HG03103 (cell line): ENCODE data around the gene TTLL11.
"Not testable (repeated sequence)": the region's sequence is repeated elsewhere in the genome, so short reads cannot be mapped to it uniquely, and the experiment has no call there.

Experiments used
- ATAC-seq: cut with Tn5 transposase; IDR thresholded peaks from one replicate; pipeline ENCODE4 v1.9.1; 2021; ENCODE audit warnings: low read depth; ENCODE audit not compliant: unreplicated experiment

Gene TTLL11

DNA sequence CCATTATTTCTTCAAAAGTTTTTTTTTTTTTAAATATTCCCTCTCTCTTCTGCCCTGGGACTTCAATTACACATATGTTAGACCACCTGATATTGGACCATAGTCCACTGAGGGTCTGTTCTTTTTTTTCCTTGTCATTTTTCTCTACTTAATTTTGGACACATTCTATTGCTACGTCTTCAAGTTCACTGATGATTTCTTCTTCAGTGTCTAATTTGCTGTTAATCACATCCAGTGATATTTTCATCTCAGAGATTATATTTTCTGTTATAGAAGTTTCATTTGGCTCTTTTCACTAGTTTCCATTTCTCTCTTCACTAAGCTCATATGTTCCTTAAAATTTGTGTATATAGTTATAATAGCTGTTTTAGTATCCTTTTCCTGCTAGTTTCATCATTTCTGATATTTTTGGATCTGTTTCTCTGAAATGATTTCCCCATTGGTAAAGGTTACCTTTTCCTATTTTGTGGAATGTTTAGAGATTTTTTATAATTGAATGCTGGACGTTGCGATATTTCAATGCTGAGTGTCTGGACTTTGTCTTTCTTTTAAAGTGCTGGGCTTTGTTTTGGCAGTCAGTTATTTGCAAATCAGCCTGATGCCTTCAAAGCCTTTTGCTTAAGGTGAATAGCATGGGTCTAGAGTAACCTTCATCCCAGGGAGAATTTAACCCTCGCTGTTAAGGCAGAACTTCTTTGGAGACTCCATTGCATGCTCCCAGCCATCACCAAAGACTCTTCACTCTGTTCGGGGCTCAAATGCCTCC, 111.8 kb downstream of the TTLL11 start:
- ATAC-seq: no peak

GRCh38 chr9:121980665-121981064, 112.4 kb downstream of the TTLL11 start:
- not testable (repeated sequence) for ATAC-seq

DNA sequence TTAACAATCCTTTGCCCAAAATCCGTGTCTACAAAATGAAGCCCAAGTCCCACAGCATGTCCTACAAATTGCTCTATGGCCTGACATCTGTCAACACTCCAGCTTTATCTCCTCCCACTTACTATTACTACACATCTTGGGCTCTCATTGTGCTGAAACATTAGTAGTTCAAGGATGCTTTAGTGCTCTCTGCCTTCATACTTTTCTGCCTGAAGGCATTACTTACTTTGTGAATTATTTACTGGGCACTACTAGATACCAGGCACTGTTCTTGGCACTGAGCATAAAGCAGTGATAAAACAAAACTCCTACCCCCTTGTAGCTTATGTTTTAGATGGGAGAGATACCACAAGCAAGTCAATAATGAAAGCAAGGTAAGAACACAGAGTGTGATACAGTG, 113.4 kb downstream of the TTLL11 start:
- ATAC-seq: no peak

- ATAC-seq: no peak
These were observed 116.4 kb downstream of the TTLL11 start for GRCh38 chr9:121976751-121977150.

DNA sequence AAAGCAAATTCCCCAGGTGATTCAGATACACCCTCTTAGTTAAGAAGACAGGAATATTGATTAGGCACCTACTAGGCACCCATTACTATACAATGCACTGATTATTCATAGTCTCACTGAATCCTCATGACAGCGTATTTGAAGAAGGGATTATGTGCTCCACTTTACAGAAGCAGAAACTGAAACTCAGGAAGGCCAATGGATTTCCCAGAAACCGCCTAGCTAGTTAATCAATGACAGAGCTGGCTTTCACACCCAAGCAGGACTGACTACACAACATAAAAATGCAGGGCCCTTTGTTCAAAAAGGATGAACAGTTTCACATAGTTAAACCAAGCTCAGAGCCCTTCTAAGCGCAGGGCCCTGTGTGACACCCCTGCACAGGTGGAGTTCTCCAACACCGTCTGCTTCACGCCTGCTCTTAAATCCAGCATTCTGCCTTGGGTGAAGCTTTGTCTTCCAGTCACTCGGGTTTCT, 117.3 kb downstream of the TTLL11 start:
- ATAC-seq: no peak

DNA sequence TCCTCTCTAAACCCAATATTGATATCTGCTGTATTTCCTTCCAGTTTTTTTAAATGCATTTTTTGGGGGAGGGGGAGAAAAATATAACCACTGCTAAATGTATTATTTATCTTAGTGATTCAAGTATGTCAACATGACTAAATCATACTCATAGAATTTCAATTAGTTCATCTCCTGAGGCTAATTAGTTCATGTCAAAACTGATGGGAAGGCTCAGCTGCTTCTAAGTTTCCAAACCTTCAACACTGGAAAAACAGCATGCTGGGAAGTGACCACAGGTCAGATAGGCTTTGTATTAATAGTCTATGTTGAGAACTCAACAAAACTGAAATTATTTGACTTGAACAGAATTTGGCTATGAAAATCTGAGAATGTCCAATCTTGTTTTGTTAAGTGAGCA, 118.7 kb downstream of the TTLL11 start:
- ATAC-seq: no peak

GRCh38 chr9:121972501-121972981, 120.6 kb downstream of the TTLL11 start:
- no peak for ATAC-seq

- ATAC-seq: no peak
These were observed 125.1 kb downstream of the TTLL11 start for GRCh38 chr9:121968056-121968455.

- ATAC-seq: no peak
These were observed 126.4 kb downstream of the TTLL11 start for GRCh38 chr9:121966706-121967105.

DNA sequence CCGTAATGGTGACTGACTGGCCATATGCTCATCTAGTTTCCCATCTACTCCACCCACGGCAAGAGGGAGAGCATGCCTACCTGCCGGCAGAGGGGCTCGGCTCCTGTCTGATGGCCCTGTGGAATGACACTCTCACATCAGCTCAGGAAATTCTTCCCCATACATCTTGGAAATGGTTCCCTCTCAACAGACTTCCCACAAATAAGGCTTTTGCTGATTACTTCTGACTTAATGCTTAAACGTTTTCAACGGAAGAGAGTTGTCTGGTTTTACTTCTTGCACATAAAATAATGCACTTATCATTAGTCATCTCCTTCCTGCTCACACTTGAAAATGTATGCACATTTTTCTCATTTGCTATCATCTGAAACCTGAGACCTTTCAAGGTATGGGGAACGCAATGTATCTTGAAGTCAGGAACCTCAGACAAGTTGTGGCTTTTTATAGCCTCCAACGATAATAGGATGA, 129.5 kb downstream of the TTLL11 start:
- no peak for ATAC-seq

DNA sequence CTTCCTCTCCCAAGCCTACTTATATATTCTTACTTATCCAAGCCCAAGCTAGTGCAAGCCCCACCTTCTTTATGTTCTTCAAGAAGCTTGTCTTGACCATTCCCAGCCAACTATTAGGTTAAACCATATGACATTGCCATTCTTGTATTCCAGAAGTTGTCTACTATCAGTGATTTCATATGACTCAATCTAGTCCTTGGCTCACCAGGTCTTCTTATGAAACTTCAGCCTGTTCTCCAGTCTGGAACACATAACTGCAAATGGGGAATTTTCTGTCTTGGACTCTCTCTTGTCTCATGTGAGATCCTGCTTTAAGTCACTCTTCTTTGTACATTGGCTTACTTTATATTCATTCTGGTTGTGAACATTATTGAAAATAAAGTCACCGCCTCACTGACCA, 130.7 kb downstream of the TTLL11 start:
- no peak for ATAC-seq

- ATAC-seq: no peak
These were observed 132.4 kb downstream of the TTLL11 start for GRCh38 chr9:121960665-121961064.

DNA sequence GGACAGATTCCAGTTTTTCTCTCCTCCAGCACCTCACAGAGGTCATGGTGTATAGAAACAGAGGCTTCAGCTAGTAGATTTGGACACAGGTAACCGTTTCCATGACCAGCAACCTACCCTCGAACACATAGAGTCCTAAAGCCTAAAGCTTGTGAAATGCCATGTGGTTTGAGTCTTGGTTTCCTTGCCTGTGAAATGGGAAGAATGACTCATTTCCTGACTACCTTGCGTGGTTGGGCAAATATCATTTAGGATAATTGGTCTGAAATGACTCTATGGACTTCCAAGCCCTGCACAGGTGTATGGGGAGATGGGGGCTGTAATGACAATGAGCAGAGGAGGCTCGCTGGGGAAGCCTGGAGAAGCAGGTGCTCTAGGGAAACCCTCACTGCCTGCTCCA, 134.6 kb downstream of the TTLL11 start:
- no peak for ATAC-seq

DNA sequence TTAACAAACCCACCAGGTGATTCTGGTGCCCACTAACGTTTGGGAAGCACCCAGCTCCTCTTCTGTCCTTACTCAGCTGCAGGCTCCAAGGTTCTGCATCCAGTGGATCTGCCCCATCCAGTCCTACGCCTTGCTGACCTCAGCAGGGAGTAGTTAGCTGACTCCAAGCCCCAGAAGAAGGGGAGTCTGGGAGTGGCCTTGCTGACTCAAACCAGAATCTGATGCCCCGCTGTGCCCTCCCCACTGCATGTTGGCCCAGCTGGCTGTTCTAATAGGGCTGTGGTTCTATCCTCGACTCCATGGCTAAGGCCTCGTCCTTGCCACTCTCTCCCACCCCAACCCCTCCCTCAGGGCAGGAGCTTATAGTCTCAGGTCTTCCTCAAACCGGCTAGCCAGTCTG, 136.3 kb downstream of the TTLL11 start:
- no peak for ATAC-seq

- no peak for ATAC-seq
These were observed 137.5 kb downstream of the TTLL11 start for GRCh38 chr9:121955649-121956048.

DNA sequence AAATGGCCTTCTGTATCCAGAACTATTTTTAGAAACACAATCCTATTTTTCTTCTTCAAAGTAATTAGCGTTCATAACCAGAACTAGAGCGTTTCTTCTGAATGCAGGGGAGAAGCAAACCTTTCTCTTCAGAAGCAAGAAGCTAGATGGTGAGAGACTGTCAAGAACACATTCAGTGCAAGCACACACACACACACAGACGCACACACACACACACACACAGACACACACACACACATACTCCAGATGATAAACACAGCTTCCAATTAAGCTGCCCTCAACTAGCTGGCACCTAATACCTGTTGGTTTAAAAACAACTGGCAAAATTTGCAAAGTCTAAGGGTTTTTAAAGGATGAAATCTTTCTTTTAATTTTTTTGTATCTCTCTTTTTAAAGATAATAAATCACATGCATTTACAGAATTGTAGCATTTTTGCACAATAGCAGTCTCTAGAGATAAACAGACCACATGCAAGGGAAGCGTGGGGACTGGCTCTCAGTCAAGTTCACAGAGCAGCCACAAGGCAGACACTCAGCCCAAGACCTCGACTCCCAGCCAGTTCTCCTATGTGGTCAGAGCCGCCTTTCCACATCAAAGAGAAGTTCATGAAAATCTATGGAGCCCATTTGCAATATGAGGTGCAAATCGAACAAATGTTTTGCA, 138.5 kb downstream of the TTLL11 start:
- ATAC-seq: no peak

GRCh38 chr9:121952611-121953010, 140.5 kb downstream of the TTLL11 start:
- no peak for ATAC-seq

DNA sequence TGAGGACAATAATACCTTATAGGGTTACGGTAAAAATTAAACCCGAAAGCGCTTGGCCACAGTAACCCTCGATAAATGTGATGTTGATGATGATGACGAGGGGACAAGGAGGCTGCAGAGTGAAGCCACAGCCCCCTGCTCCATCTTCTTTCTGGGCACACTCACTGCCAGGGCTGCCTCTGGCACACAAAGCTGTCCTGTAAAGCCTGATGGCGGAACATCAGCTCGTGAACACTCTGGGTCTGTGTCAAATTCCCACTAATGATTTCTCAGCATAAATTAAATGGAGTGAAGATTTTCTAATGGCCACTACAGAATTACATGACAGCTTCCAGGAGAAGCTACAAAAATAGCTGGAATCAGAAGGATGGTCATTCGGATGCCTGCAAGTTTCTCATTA, 142.2 kb downstream of the TTLL11 start:
- ATAC-seq: no peak

GRCh38 chr9:121950441-121950840, 142.7 kb downstream of the TTLL11 start:
- ATAC-seq: no peak

- no peak for ATAC-seq
These were observed 143.3 kb downstream of the TTLL11 start for GRCh38 chr9:121949766-121950165.

GRCh38 chr9:121949364-121949763, 143.7 kb downstream of the TTLL11 start:
- no peak for ATAC-seq

- no peak for ATAC-seq
These were observed 145.3 kb downstream of the TTLL11 start for GRCh38 chr9:121947775-121948174.
